Peyer's patch (tissue), 4 donors: ENCODE data around the gene ZNF324B. TPM values are rescaled to one million over a fixed set of nuclear protein-coding genes. Genes with fewer than 3 reads are reported as not detected.

Experiments used
- DNase-seq, 3 donors: peaks; one replicate each; pipeline ENCODE4 v3.0.0-alpha.2; 2017 to 2019
- H3K27ac ChIP-seq, 4 donors: fragments of 200-600 bp; sonication (generic); one replicate each; pipeline ENCODE4 v1.5.1; 2016 to 2019
- H3K27me3 ChIP-seq, 2 donors: fragments of 200-600 bp; sonication (generic); one replicate each; pipeline ENCODE4 v1.5.1; 2019
- H3K36me3 ChIP-seq, 3 donors: fragments of 200-600 bp; sonication (generic); one replicate each; pipeline ENCODE4 v1.5.1; 2016 to 2019
- H3K4me1 ChIP-seq, 4 donors: fragments of 200-600 bp; sonication (generic); one replicate each; pipeline ENCODE4 v1.5.1; 2016 to 2019
- H3K4me3 ChIP-seq, 4 donors: fragments of 200-600 bp; sonication (generic); 1 replicate in 3 of 4; 2 replicates in 1 of 4; pipeline ENCODE4 v1.5.1; 2016 to 2019; ENCODE audit warnings: mild to moderate bottlenecking in 1 of 4
- H3K9me3 ChIP-seq, 4 donors: fragments of 200-600 bp; sonication (generic); one replicate each; pipeline ENCODE4 v1.5.1; 2016 to 2019; ENCODE audit warnings: mild to moderate bottlenecking in 1 of 4
- CTCF ChIP-seq, 6 experiments: fragments of 450-650 bp in 4 of 6; fragments of 200-600 bp in 2 of 6; sonication (generic) in 1 of 6; IDR thresholded peaks; one replicate each; pipeline ENCODE4 v1.5.1; 2017 to 2019; ENCODE audit warnings: antibody characterized with exemption in 6 of 6, mild to moderate bottlenecking in 3 of 6, moderate library complexity in 1 of 6
- POLR2A ChIP-seq, 2 donors: fragments of 450-650 bp; IDR thresholded peaks; one replicate each; pipeline ENCODE4 v1.5.1; 2017; ENCODE audit warnings: antibody characterized with exemption in 2 of 2, mild to moderate bottlenecking in 2 of 2, moderate library complexity in 2 of 2
- total RNA-seq, 4 donors: library from RNA; depleted of rRNA; stranded (reverse); fragments of >200 nt; gene quantifications; one replicate each; pipeline ENCODE4 v1.1.0, GENCODE V29; 2016

The ZNF324B gene
- total RNA-seq, 4 donors from 2014 or later, result 7.0 to 13.1 (median 10.5) TPM

GRCh38 chr19:58492265-58492664 is 40.8 kb downstream of the ZNF324B start:
- no peaks in the 10 kb centered on the region for H3K4me1 ChIP-seq
- no peak for TF ChIP-seq CTCF (IDR thresholded peaks at IDR 0.05)

GRCh38 chr19:58497634-58498170 is 46.3 kb downstream of the ZNF324B start:
- TF ChIP-seq CTCF (IDR thresholded peaks at IDR 0.05), result no peak
- no peak for TF ChIP-seq POLR2A (IDR thresholded peaks at IDR 0.05)
- H3K36me3 ChIP-seq, result no peaks in the 10 kb centered on the region
- H3K27ac ChIP-seq, result no peak overlapping the region
- no peak for DNase-seq
- no peaks in the 10 kb centered on the region for H3K27me3 ChIP-seq
- peaks cover 0 to 10% (median 6%) of the 10 kb centered on the region in 4 donors for H3K4me1 ChIP-seq
- no peak overlapping the region for H3K4me3 ChIP-seq
- peaks cover 0 to 5% (median 0%) of the 10 kb centered on the region in 4 donors for H3K9me3 ChIP-seq

More at GRCh38 chr19:58492265-58492664, 40.8 kb downstream of the ZNF324B start:
- no peak overlapping the region for H3K27ac ChIP-seq
- H3K4me3 ChIP-seq, result no peak overlapping the region
- H3K9me3 ChIP-seq, result no peaks in the 10 kb centered on the region
- no peaks in the 10 kb centered on the region for H3K27me3 ChIP-seq
- H3K36me3 ChIP-seq, result no peaks in the 10 kb centered on the region
- DNase-seq, result no peak

GRCh38 chr19:58498316-58499020 is 47.0 kb downstream of the ZNF324B start:
- H3K4me1 ChIP-seq, result peaks cover 0 to 10% (median 6%) of the 10 kb centered on the region in 4 donors
- H3K4me3 ChIP-seq, result peak overlapping the region; percentile 37 to 60 (median 47)
- TF ChIP-seq CTCF (IDR thresholded peaks at IDR 0.05) (no peak), POLR2A (IDR thresholded peaks at IDR 0.05) (no peak)
- no peaks in the 10 kb centered on the region for H3K36me3 ChIP-seq
- H3K9me3 ChIP-seq, result peaks cover 0 to 5% (median 0%) of the 10 kb centered on the region in 4 donors
- H3K27ac ChIP-seq, result peak overlapping the region in 3 of 4 donors; percentile 52 to 81 (median 62)
- no peak for DNase-seq
- H3K27me3 ChIP-seq, result no peaks in the 10 kb centered on the region

- H3K4me1 ChIP-seq, result peaks cover 0 to 10% (median 6%) of the 10 kb centered on the region in 4 donors
- TF ChIP-seq CTCF (IDR thresholded peaks at IDR 0.05) (peak in 4 of 6 experiments; percentile 13 to 42 (median 28)), POLR2A (IDR thresholded peaks at IDR 0.05) (peak; percentile 23 to 45)
- no peaks in the 10 kb centered on the region for H3K36me3 ChIP-seq
- no peaks in the 10 kb centered on the region for H3K27me3 ChIP-seq
- DNase-seq, result peak; percentile 97 to 99 (median 97)
- H3K9me3 ChIP-seq, result peaks cover 0 to 5% (median 0%) of the 10 kb centered on the region in 4 donors
- peak overlapping the region; percentile 52 to 81 (median 59) for H3K27ac ChIP-seq
- H3K4me3 ChIP-seq, result peak overlapping the region; percentile 37 to 60 (median 47)
Measured at GRCh38 chr19:58499021-58499927, 47.9 kb downstream of the ZNF324B start.

- DNase-seq, result no peak
- Histone ChIP-seq H3K4me1 (peaks cover 0 to 10% (median 6%) of the 10 kb centered on the region in 4 donors), H3K4me3 (peak overlapping the region in 2 of 4 donors; percentile 51 to 60), H3K27ac (no peak overlapping the region), H3K36me3 (no peaks in the 10 kb centered on the region), H3K9me3 (peaks cover 0 to 5% (median 0%) of the 10 kb centered on the region in 4 donors), H3K27me3 (no peaks in the 10 kb centered on the region)
- TF ChIP-seq CTCF (IDR thresholded peaks at IDR 0.05) (no peak), POLR2A (IDR thresholded peaks at IDR 0.05) (no peak)
Measured at GRCh38 chr19:58500242-58500641, 48.8 kb downstream of the ZNF324B start.
